BJ (cell line): ENCODE data around the gene GPANK1. TPM values are rescaled to one million over a fixed set of nuclear protein-coding genes. Genes with fewer than 3 reads are reported as not detected.

Experiments used
- CTCF ChIA-PET: fragments of 350-600 bp; formaldehyde crosslinking; extraction: SDS; loops from one replicate; lab custom pipeline; 2021; ENCODE audit warnings: antibody characterized with exemption, inconsistent platforms; lab: Yijun Ruan, JAX
- POLR2A ChIA-PET: fragments of 300-600 bp; sonication (Branson Sonifier 250); formaldehyde crosslinking; extraction: SDS; loops from one replicate; lab custom pipeline; 2021; ENCODE audit warnings: antibody characterized with exemption; lab: Charles Lee
- DNase-seq: peaks from one replicate; pipeline ENCODE4 v3.0.0-alpha.2; 2011; ENCODE audit warnings: low read depth
- H3K27me3 ChIP-seq: 2 replicates; pipeline ENCODE4 v1.6.0; 2011; ENCODE audit warnings: low read length; ENCODE audit not compliant: control insufficient read depth, insufficient read depth
- H3K36me3 ChIP-seq: 2 replicates; pipeline ENCODE4 v1.5.1; 2011; ENCODE audit warnings: low read length; ENCODE audit not compliant: control insufficient read depth, insufficient read depth
- H3K4me3 ChIP-seq: 2 replicates; pipeline ENCODE4 v1.5.1; 2011; ENCODE audit warnings: low read depth, mild to moderate bottlenecking, control low read depth, low read length
- CTCF ChIP-seq: IDR thresholded peaks from 2 replicates; pipeline ENCODE4 v1.5.1; 2011; ENCODE audit warnings: low read depth, mild to moderate bottlenecking, control low read depth, inconsistent platforms, low read length, moderate library complexity; ENCODE audit not compliant: insufficient read depth
- polyA plus RNA-seq: library from polyadenylated mRNA; depleted of rRNA; stranded (reverse); fragments of >200 nt; gene quantifications from 2 replicates; pipeline ENCODE4 v1.2.3, GENCODE V29; 2011

The GPANK1 gene
- polyA plus RNA-seq, 1 experiment: 15.0 TPM

GRCh38 chr6:31621320-31621939 is 43.4 kb downstream of the GPANK1 start:
- DNase-seq: no peak
- peaks cover 23% of the 10 kb centered on the region for H3K36me3 ChIP-seq
- ChIA-PET CTCF (interaction anchor here (1.0 to 3.6 kb wide), 4 partner anchors 13 to 75 kb away, joined by 4 to 18 read pairs (median 5); partner anchors contain the start of gene ATP6V1G2), POLR2A (interaction anchor here (0.6 to 1.1 kb wide), 2 partner anchors 16 to 31 kb away, joined by 3 read pairs; partner anchors contain the start of gene BAG6)
- H3K4me3 ChIP-seq: peak overlapping the region; percentile 67
- TF ChIP-seq CTCF: no peak
- no peaks in the 10 kb centered on the region for H3K27me3 ChIP-seq

GRCh38 chr6:31620586-31621319 is 44.0 kb downstream of the GPANK1 start, which contains the start of gene PRRC2A:
Gene PRRC2A, plus strand, starts transcription at chr6:31620715. Its CDS starts 2,075 bp downstream, at chr6:31622790.
- POLR2A ChIA-PET: no interaction called here
- no peak for TF ChIP-seq CTCF
- peak within 1 kb of the TSS; percentile 67 for H3K4me3 ChIP-seq
- DNase-seq: no peak
- peaks cover 18% of the 10 kb centered on the region for H3K36me3 ChIP-seq
- no peaks in the 10 kb centered on the region for H3K27me3 ChIP-seq
- CTCF ChIA-PET: interaction anchor here (3.6 kb wide), 1 partner anchor 22 kb away, joined by 18 read pairs; no protein-coding TSS in a partner anchor

- H3K4me3 ChIP-seq: peak overlapping the region; percentile 64
- no peaks in the 10 kb centered on the region for H3K27me3 ChIP-seq
- no peak for TF ChIP-seq CTCF
- POLR2A ChIA-PET: no interaction called here
- peaks cover 10% of the 10 kb centered on the region for H3K36me3 ChIP-seq
- DNase-seq: peak; percentile 97
- CTCF ChIA-PET: interaction anchor here (3.6 kb wide), 1 partner anchor 22 kb away, joined by 18 read pairs; no protein-coding TSS in a partner anchor
These were observed 44.8 kb downstream of the GPANK1 start for GRCh38 chr6:31619805-31620585.

- ChIA-PET POLR2A (interaction anchor here (0.6 kb wide), 1 partner anchor 15 kb away, joined by 4 read pairs; no protein-coding TSS in a partner anchor), CTCF (interaction anchor here (1.1 to 2.2 kb wide), 3 partner anchors 10 to 36 kb away, joined by 4 to 11 read pairs (median 4); no protein-coding TSS in a partner anchor)
- Histone ChIP-seq H3K27me3 (no peaks in the 10 kb centered on the region), H3K4me3 (no peak overlapping the region), H3K36me3 (no peaks in the 10 kb centered on the region)
- no peak for TF ChIP-seq CTCF
- no peak for DNase-seq
These were observed 47.8 kb downstream of the GPANK1 start for GRCh38 chr6:31617010-31617409.
